Measurements from ENCODE around the gene REV1. TPM values are rescaled to one million over a fixed set of nuclear protein-coding genes. Genes with fewer than 3 reads are reported as not detected.

The REV1 gene
- polyA plus RNA-seq (2012; ENCODE audit: insufficient read length, low read depth) = 13.9 TPM

- TF ChIP-seq POLR2AphosphoS5 (IDR thresholded peaks at IDR 0.05; ENCODE audit: low read depth, low read length) = peak; percentile 25; the same call in 1 of the 2 replicates
- TF ChIP-seq FOXP2 (optimal IDR thresholded peaks at IDR 0.05; ENCODE audit: borderline replicate concordance, extremely low read depth, extremely low read length, insufficient read depth) = peak; percentile 94
- TF ChIP-seq SIN3A (IDR thresholded peaks at IDR 0.05; ENCODE audit: borderline replicate concordance, insufficient read depth, low read length) = no peak
Measured at GRCh38 chr2:99489761-99490622, at the start of gene REV1. Gene REV1 (minus strand): TSS chr2:99490017. CDS start chr2:99464975, 25,042 bp downstream.

- TF ChIP-seq, protein P1, sequence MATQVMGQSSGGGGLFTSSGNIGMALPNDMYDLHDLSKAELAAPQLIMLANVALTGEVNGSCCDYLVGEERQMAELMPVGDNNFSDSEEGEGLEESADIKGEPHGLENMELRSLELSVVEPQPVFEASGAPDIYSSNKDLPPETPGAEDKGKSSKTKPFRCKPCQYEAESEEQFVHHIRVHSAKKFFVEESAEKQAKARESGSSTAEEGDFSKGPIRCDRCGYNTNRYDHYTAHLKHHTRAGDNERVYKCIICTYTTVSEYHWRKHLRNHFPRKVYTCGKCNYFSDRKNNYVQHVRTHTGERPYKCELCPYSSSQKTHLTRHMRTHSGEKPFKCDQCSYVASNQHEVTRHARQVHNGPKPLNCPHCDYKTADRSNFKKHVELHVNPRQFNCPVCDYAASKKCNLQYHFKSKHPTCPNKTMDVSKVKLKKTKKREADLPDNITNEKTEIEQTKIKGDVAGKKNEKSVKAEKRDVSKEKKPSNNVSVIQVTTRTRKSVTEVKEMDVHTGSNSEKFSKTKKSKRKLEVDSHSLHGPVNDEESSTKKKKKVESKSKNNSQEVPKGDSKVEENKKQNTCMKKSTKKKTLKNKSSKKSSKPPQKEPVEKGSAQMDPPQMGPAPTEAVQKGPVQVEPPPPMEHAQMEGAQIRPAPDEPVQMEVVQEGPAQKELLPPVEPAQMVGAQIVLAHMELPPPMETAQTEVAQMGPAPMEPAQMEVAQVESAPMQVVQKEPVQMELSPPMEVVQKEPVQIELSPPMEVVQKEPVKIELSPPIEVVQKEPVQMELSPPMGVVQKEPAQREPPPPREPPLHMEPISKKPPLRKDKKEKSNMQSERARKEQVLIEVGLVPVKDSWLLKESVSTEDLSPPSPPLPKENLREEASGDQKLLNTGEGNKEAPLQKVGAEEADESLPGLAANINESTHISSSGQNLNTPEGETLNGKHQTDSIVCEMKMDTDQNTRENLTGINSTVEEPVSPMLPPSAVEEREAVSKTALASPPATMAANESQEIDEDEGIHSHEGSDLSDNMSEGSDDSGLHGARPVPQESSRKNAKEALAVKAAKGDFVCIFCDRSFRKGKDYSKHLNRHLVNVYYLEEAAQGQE (IDR thresholded peaks at IDR 0.05; ENCODE audit: insufficient read depth in 1 of 2, low read depth in 2 of 2, low read length in 2 of 2) = no peak
- no peak for TF ChIP-seq POLR2AphosphoS5 (IDR thresholded peaks at IDR 0.05; ENCODE audit: low read depth, low read length)
- TF ChIP-seq FOXP2 (optimal IDR thresholded peaks at IDR 0.05; ENCODE audit: borderline replicate concordance, extremely low read depth, extremely low read length, insufficient read depth) = no peak
- no peak for TF ChIP-seq TAF1 (IDR thresholded peaks at IDR 0.05; ENCODE audit: borderline replicate concordance, insufficient read depth, low read length)
- no peak for TF ChIP-seq SIN3A (IDR thresholded peaks at IDR 0.05; ENCODE audit: borderline replicate concordance, insufficient read depth, low read length)
Measured at GRCh38 chr2:99537910-99538485, 48.2 kb upstream of the REV1 start.

DNA sequence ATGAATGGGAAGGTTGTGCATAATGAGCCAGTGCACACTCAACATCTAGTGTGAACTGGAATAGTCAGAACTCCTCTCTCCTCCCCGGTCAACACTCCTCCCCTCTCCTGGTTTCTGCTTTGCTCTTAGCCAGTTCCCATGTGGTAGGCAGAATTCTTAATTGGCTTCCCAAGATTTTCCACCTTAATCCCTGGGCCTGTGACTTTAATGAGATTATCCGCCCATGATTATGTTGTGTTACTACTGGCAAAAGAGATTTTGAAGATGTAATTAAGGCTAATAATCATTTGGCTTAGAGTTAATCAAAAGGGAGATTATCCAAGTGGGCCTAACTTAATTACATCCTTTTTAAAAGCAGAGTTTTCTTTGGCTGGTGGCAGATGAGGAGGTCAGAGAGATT, 34.2 kb upstream of the REV1 start:
- TF ChIP-seq, protein P1 (IDR thresholded peaks at IDR 0.05; ENCODE audit: insufficient read depth in 1 of 2, low read depth in 2 of 2, low read length in 2 of 2) = no peak
- TF ChIP-seq SIN3A (IDR thresholded peaks at IDR 0.05; ENCODE audit: borderline replicate concordance, insufficient read depth, low read length) (no peak), POLR2AphosphoS5 (IDR thresholded peaks at IDR 0.05; ENCODE audit: low read depth, low read length) (no peak), TAF1 (IDR thresholded peaks at IDR 0.05; ENCODE audit: borderline replicate concordance, insufficient read depth, low read length) (no peak), FOXP2 (optimal IDR thresholded peaks at IDR 0.05; ENCODE audit: borderline replicate concordance, extremely low read depth, extremely low read length, insufficient read depth) (no peak)

DNA sequence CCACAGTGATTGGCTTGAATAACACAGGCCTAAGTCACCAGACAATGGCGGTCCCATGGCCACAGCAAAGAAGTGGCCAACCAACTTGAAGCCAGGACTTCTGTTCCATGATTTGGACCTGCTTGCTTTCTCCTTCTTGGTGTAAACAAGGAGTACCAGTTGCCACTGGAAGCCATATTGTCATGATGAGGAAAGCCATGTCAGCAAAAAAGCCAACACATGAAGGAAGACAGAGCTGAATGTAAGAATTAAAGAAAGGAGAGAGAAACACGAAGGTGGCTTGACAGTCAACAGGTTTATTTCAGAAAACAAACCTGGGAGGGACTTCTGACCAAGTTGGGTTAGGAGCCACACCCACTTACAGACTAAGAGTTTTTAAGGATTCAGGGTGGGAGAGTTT, 32.3 kb upstream of the REV1 start:
- TF ChIP-seq POLR2AphosphoS5 (IDR thresholded peaks at IDR 0.05; ENCODE audit: low read depth, low read length) (no peak), FOXP2 (optimal IDR thresholded peaks at IDR 0.05; ENCODE audit: borderline replicate concordance, extremely low read depth, extremely low read length, insufficient read depth) (no peak), SIN3A (IDR thresholded peaks at IDR 0.05; ENCODE audit: borderline replicate concordance, insufficient read depth, low read length) (no peak), TAF1 (IDR thresholded peaks at IDR 0.05; ENCODE audit: borderline replicate concordance, insufficient read depth, low read length) (no peak)
- TF ChIP-seq, protein P1 (IDR thresholded peaks at IDR 0.05; ENCODE audit: insufficient read depth in 1 of 2, low read depth in 2 of 2, low read length in 2 of 2) = no peak

DNA sequence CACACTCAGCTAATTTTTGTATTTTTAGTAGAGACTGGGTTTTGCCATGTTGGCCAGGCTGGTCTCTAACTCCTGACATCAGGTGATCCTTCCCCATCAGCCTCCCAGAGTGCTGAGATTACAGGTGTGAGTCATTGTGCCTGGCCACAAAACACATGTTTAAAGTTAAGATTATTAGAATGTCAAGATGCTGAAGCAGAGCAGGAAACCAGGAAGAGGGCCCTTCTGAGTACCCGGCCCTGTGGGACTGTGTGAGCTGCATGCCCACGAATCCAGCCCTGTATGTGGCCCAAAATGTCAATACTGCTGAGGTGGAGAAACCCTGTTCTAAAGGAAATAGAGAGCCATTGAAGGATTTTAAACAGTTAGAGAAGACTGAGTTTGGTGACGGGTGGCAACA, 31.0 kb upstream of the REV1 start:
- TF ChIP-seq TAF1 (IDR thresholded peaks at IDR 0.05; ENCODE audit: borderline replicate concordance, insufficient read depth, low read length) (no peak), SIN3A (IDR thresholded peaks at IDR 0.05; ENCODE audit: borderline replicate concordance, insufficient read depth, low read length) (no peak), FOXP2 (optimal IDR thresholded peaks at IDR 0.05; ENCODE audit: borderline replicate concordance, extremely low read depth, extremely low read length, insufficient read depth) (no peak), POLR2AphosphoS5 (IDR thresholded peaks at IDR 0.05; ENCODE audit: low read depth, low read length) (no peak)
- TF ChIP-seq, protein P1 (IDR thresholded peaks at IDR 0.05; ENCODE audit: insufficient read depth in 1 of 2, low read depth in 2 of 2, low read length in 2 of 2) = no peak
